HepG2 (cell line): Measurements from ENCODE around the gene FALEC. TPM values are rescaled to one million over a fixed set of nuclear protein-coding genes. Genes with fewer than 3 reads are reported as not detected.

Source experiments
- ATAD3A ChIP-seq: sonication (generic); formaldehyde crosslinking; IDR thresholded peaks from 2 replicates; pipeline ENCODE4 v1.4.0; 2020; ENCODE audit warnings: missing genetic modification reagents
- CBX5 ChIP-seq: sonication (generic); formaldehyde crosslinking; IDR thresholded peaks from 2 replicates; pipeline ENCODE4 v1.4.0; 2020; ENCODE audit warnings: missing genetic modification reagents, borderline replicate concordance
- CCAR2 ChIP-seq: fragments of 200-400 bp; formaldehyde crosslinking; optimal IDR thresholded peaks from 2 replicates; pipeline ENCODE3; 2018; ENCODE audit warnings: low read depth, mild to moderate bottlenecking, low read length, moderate library complexity
- HDAC1 ChIP-seq: sonication (generic); formaldehyde crosslinking; IDR thresholded peaks from 2 replicates; pipeline ENCODE4 v1.5.1; 2020; ENCODE audit warnings: mild to moderate bottlenecking, missing genetic modification reagents
- KDM2A ChIP-seq: sonication (generic); formaldehyde crosslinking; IDR thresholded peaks from 2 replicates; pipeline ENCODE4 v1.4.0; 2020; ENCODE audit warnings: low read depth, missing genetic modification reagents, borderline replicate concordance
- SMARCC2 ChIP-seq: fragments of 450-650 bp; IDR thresholded peaks from 2 replicates; pipeline ENCODE4 v1.6.1; 2017; ENCODE audit warnings: antibody characterized with exemption, mild to moderate bottlenecking
- SRSF4 ChIP-seq: fragments of 200-400 bp; formaldehyde crosslinking; IDR thresholded peaks from one replicate; pipeline ENCODE4 v1.6.1; 2018; ENCODE audit warnings: mild to moderate bottlenecking, low read depth, low read length, moderate library complexity; ENCODE audit not compliant: poor library complexity, severe bottlenecking
- TEAD2 ChIP-seq: sonication (generic); formaldehyde crosslinking; IDR thresholded peaks from 2 replicates; pipeline ENCODE4 v1.9.0; 2021; ENCODE audit warnings: missing genetic modification reagents
- ZNF382 ChIP-seq: sonication (generic); formaldehyde crosslinking; IDR thresholded peaks from 2 replicates; pipeline ENCODE4 v1.5.0; 2020; ENCODE audit warnings: missing genetic modification reagents, mild to moderate bottlenecking, borderline replicate concordance
- ZNF556 ChIP-seq: sonication (generic); formaldehyde crosslinking; IDR thresholded peaks from 2 replicates; pipeline ENCODE4 v1.4.0; 2020; ENCODE audit warnings: mild to moderate bottlenecking, missing genetic modification reagents, borderline replicate concordance
- polyA plus RNA-seq, 8 experiments: library from polyadenylated mRNA; depleted of rRNA in 3 of 8; stranded (reverse) in 7 of 8; unstranded in 1 of 8; fragments of >200 nt; fragmentation: Illumina TruSeq in 4 of 8; extraction: Trizol in 4 of 8; gene quantifications; 2 replicates each; pipeline versions ENCODE4 v1.2.1 to v1.2.3, GENCODE V29; 2011 to 2016; ENCODE audit warnings: low read depth in 4 of 8, missing spikeins in 1 of 8, mixed read lengths in 1 of 8; ENCODE audit not compliant: insufficient read depth in 1 of 8
- total RNA-seq, 5 experiments: library from RNA; depleted of rRNA; stranded (reverse); fragments of >200 nt; fragmentation: Illumina TruSeq; extraction: Trizol; gene quantifications; 2 replicates each; pipeline ENCODE4 v1.2.3, GENCODE V29; 2016; ENCODE audit warnings: low read depth in 1 of 5
- TF ChIP-seq, protein P1 (sequence below): sonication (generic); formaldehyde crosslinking; IDR thresholded peaks from 2 replicates; pipeline ENCODE4 v1.8.1; 2023; ENCODE audit warnings: missing genetic modification reagents, mild to moderate bottlenecking, borderline replicate concordance
- TF ChIP-seq, protein P2 (sequence below), 2 experiments: fragments of 450-650 bp in 1 of 2; sonication (generic) in 1 of 2; formaldehyde crosslinking in 1 of 2; IDR thresholded peaks; 2 replicates each; pipeline versions ENCODE4 v1.6.1 to v1.8.0; 2016 to 2022; ENCODE audit warnings: antibody characterized with exemption in 1 of 2, mild to moderate bottlenecking in 1 of 2, missing genetic modification reagents in 1 of 2
- TF ChIP-seq, protein P3 (sequence below): IDR thresholded peaks from 2 replicates; pipeline ENCODE4 v1.6.1; 2012; ENCODE audit warnings: low read length, improper control_type of control experiment

Gene FALEC
- total and polyA plus RNA-seq, 2 of the 13 experiments (the other 11 are each of a cell fraction or from before 2014, with no cell fraction given): 0.33 to 0.71 TPM

DNA sequence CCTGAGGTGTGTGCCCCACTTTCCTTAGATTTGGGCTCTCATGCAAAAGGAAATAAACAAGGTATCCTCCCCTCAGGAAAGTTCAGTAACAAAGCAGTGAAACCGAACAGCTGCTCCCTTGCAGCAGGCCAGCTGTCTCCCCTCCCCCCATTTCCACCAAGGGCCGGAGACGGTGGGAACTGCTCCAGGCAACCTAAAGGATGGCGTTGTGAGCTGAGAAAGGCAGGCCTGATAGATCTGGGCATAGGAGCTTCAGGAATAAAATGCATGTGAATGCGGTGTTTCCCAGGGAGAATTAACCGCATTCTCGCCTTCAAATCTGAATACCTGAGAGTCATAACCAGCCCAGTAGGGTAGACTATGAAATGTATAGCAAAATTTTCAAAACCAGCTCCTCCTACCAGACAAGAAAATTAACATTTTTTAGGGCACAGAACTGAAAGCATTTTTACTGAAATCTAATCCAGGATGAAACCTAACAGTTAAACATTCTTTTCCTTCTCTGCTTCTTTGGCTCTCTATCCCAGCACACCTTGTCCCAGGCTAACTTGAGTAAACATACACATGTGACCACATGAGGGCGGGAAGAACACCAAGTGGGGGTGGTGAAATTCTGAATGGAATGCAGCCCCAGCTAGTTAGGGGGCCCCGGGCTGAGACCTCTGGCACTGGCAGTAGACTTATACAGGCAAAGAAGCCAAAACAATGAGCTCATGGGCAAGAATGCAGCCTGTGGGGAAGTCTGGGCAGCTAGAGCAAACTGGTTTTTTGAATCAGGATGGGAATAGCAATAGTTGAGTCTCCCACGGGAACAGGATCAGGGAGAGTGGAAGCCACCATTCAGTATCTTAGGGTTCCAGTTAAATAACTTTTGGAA is 52.4 kb downstream of the FALEC start (continued):
- TF ChIP-seq CCAR2 (no peak), SRSF4 (no peak), HDAC1 (peak; percentile 74), CBX5 (no peak), SMARCC2 (no peak), ZNF382 (CRISPR knock-in tag) (no peak), ZNF556 (CRISPR knock-in tag) (peak; percentile 35; the same call in 1 of the 2 replicates), KDM2A (peak; percentile 60; the same call in 1 of the 2 replicates), TEAD2 (CRISPR knock-in tag) (no peak), ATAD3A (CRISPR knock-in tag) (no peak)
- TF ChIP-seq, protein P1, sequence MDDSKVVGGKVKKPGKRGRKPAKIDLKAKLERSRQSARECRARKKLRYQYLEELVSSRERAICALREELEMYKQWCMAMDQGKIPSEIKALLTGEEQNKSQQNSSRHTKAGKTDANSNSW (CRISPR knock-in tag): no peak
- TF ChIP-seq, protein P2, sequence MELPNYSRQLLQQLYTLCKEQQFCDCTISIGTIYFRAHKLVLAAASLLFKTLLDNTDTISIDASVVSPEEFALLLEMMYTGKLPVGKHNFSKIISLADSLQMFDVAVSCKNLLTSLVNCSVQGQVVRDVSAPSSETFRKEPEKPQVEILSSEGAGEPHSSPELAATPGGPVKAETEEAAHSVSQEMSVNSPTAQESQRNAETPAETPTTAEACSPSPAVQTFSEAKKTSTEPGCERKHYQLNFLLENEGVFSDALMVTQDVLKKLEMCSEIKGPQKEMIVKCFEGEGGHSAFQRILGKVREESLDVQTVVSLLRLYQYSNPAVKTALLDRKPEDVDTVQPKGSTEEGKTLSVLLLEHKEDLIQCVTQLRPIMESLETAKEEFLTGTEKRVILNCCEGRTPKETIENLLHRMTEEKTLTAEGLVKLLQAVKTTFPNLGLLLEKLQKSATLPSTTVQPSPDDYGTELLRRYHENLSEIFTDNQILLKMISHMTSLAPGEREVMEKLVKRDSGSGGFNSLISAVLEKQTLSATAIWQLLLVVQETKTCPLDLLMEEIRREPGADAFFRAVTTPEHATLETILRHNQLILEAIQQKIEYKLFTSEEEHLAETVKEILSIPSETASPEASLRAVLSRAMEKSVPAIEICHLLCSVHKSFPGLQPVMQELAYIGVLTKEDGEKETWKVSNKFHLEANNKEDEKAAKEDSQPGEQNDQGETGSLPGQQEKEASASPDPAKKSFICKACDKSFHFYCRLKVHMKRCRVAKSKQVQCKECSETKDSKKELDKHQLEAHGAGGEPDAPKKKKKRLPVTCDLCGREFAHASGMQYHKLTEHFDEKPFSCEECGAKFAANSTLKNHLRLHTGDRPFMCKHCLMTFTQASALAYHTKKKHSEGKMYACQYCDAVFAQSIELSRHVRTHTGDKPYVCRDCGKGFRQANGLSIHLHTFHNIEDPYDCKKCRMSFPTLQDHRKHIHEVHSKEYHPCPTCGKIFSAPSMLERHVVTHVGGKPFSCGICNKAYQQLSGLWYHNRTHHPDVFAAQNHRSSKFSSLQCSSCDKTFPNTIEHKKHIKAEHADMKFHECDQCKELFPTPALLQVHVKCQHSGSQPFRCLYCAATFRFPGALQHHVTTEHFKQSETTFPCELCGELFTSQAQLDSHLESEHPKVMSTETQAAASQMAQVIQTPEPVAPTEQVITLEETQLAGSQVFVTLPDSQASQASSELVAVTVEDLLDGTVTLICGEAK (IDR thresholded peaks at IDR 0.05): no peak
- TF ChIP-seq, protein P2 (CRISPR knock-in tag; IDR thresholded peaks at IDR 0.05): 0 out of 2 replicates have a peak, but pooled peaks have one; percentile 35
- TF ChIP-seq, protein P3, sequence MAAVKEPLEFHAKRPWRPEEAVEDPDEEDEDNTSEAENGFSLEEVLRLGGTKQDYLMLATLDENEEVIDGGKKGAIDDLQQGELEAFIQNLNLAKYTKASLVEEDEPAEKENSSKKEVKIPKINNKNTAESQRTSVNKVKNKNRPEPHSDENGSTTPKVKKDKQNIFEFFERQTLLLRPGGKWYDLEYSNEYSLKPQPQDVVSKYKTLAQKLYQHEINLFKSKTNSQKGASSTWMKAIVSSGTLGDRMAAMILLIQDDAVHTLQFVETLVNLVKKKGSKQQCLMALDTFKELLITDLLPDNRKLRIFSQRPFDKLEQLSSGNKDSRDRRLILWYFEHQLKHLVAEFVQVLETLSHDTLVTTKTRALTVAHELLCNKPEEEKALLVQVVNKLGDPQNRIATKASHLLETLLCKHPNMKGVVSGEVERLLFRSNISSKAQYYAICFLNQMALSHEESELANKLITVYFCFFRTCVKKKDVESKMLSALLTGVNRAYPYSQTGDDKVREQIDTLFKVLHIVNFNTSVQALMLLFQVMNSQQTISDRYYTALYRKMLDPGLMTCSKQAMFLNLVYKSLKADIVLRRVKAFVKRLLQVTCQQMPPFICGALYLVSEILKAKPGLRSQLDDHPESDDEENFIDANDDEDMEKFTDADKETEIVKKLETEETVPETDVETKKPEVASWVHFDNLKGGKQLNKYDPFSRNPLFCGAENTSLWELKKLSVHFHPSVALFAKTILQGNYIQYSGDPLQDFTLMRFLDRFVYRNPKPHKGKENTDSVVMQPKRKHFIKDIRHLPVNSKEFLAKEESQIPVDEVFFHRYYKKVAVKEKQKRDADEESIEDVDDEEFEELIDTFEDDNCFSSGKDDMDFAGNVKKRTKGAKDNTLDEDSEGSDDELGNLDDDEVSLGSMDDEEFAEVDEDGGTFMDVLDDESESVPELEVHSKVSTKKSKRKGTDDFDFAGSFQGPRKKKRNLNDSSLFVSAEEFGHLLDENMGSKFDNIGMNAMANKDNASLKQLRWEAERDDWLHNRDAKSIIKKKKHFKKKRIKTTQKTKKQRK: no peak
